GM12878 (cell line): ENCODE data around the gene SMCO4. TPM values are rescaled to one million over a fixed set of nuclear protein-coding genes. Genes with fewer than 3 reads are reported as not detected.

ENCODE experiments used
- ATAC-seq: fragments of 200-7000 bp; cut with Tn5 transposase; 3 replicates; pipeline ENCODE4 v1.9.1; 2020; ENCODE audit warnings: mild to moderate bottlenecking, moderate library complexity
- BruUV-seq: library from RNA; stranded (reverse); fragments of 400-500 nt; replicated peaks from 2 replicates; lab custom pipeline; 2021; lab: Mats Ljungman, UMichigan
- CTCF ChIA-PET: fragments of 300-600 bp; sonication (Branson Sonifier 250); formaldehyde crosslinking; extraction: SDS; loops from one replicate; lab custom pipeline; 2021; ENCODE audit warnings: inconsistent platforms; lab: Yijun Ruan, JAX
- POLR2A ChIA-PET: fragments of 350-600 bp; formaldehyde crosslinking; extraction: SDS; loops from one replicate; lab custom pipeline; 2021; ENCODE audit warnings: inconsistent platforms; lab: Charles Lee
- RAD21 ChIA-PET: fragments of 300-600 bp; sonication (Branson Sonifier 250); formaldehyde crosslinking; loops from one replicate; lab custom pipeline; 2023; ENCODE audit warnings: antibody characterized with exemption; ENCODE audit not compliant: unreplicated experiment; lab: Charles Lee
- SMC1A ChIA-PET: fragments of 300-600 bp; sonication (Branson Sonifier 250); formaldehyde crosslinking; loops from one replicate; lab custom pipeline; 2023; ENCODE audit not compliant: unreplicated experiment, uncharacterized antibody; lab: Charles Lee
- DNase-seq: peaks from one replicate; pipeline ENCODE4 v3.0.0-alpha.2; 2011; ENCODE audit warnings: low read depth, low spot score
- FAIRE-seq: peaks from 3 replicates; lab custom pipeline; 2011; peaks lifted over from hg19 to GRCh38; lab: Jason Lieb, UNC
- H2AFZ ChIP-seq: 2 replicates; pipeline ENCODE4 v1.6.0; 2011; ENCODE audit warnings: low read depth, low read length, control low read depth; ENCODE audit not compliant: control insufficient read depth
- H3K27ac ChIP-seq: 2 replicates; pipeline ENCODE4 v1.5.1; 2011; ENCODE audit warnings: control low read depth; ENCODE audit not compliant: control insufficient read depth, insufficient read depth
- H3K27me3 ChIP-seq, 2 experiments: replicated peaks in 1 of 2; 2 replicates each; pipeline versions ENCODE4 v1.6.0 to v1.6.1; 2011; ENCODE audit warnings: low read length in 1 of 2; ENCODE audit not compliant: control insufficient read depth in 2 of 2, insufficient read depth in 2 of 2
- H3K36me3 ChIP-seq, 2 experiments: 2 replicates each; pipeline ENCODE4 v1.5.1; 2011; ENCODE audit warnings: low read length in 1 of 2; ENCODE audit not compliant: control insufficient read depth in 2 of 2, insufficient read depth in 2 of 2
- H3K4me1 ChIP-seq: 2 replicates; pipeline ENCODE4 v1.6.1; 2011; ENCODE audit warnings: mild to moderate bottlenecking, low read length, moderate library complexity, mixed read lengths; ENCODE audit not compliant: control insufficient read depth, insufficient read depth
- H3K4me2 ChIP-seq: 2 replicates; pipeline ENCODE4 v1.6.0; 2011; ENCODE audit warnings: control low read depth; ENCODE audit not compliant: control insufficient read depth, insufficient read depth
- H3K4me3 ChIP-seq: fragments of 200-600 bp; sonication (generic); 2 replicates; pipeline ENCODE4 v1.5.1; 2016
- H3K79me2 ChIP-seq: 2 replicates; pipeline ENCODE4 v1.6.0; 2011; ENCODE audit warnings: low read length; ENCODE audit not compliant: control insufficient read depth, insufficient read depth
- H3K9ac ChIP-seq: 2 replicates; pipeline ENCODE4 v1.8.0; 2011; ENCODE audit warnings: low read length, control low read depth, mixed read lengths; ENCODE audit not compliant: control insufficient read depth, insufficient read depth
- H3K9me3 ChIP-seq: replicated peaks from 3 replicates; pipeline ENCODE4 v1.5.1; 2011; ENCODE audit warnings: mild to moderate bottlenecking, low read length; ENCODE audit not compliant: control insufficient read depth, insufficient read depth
- H4K20me1 ChIP-seq: 2 replicates; pipeline ENCODE4 v1.6.0; 2011; ENCODE audit not compliant: control insufficient read depth, insufficient read depth
- NRF1 ChIP-seq: conservative IDR thresholded peaks from 2 replicates; pipeline ENCODE4 v1.6.1; 2011; ENCODE audit warnings: mild to moderate bottlenecking, low read depth, low read length, improper control_type of control experiment
- POU2F2 ChIP-seq: IDR thresholded peaks from 3 replicates; pipeline ENCODE4 v1.6.1; 2011; ENCODE audit warnings: low read depth, mild to moderate bottlenecking, low read length, borderline replicate concordance
- PRDM15 ChIP-seq: fragments of 450-650 bp; formaldehyde crosslinking; IDR thresholded peaks from 2 replicates; pipeline ENCODE4 v1.4.0; 2020; ENCODE audit warnings: mild to moderate bottlenecking, moderate library complexity
- RFX5 ChIP-seq: IDR thresholded peaks from 2 replicates; pipeline ENCODE4 v1.6.1; 2011; ENCODE audit warnings: low read depth, low read length, improper control_type of control experiment
- WGBS: methylation state at CpG from one replicate; pipeline ENCODE4 v1.1.6; 2016; ENCODE audit warnings: low lambda C conversion rate; ENCODE audit not compliant: insufficient replicate concordance, insufficient coverage; ENCODE audit errors: missing lambda C conversion rate; 5-methylcytosine and 5-hydroxymethylcytosine counted together
- in situ Hi-C: fragments of 300-500 bp; cut with MboI; formaldehyde crosslinking; loops from 9 replicates; pipeline ENCODE4 v1.14.3; 2018; ENCODE audit warnings: mixed read lengths
- intact Hi-C: fragments of 100-400 bp; cut with micrococcal nuclease; formaldehyde crosslinking; loops from one replicate; pipeline ENCODE4 v1.14.2; 2022; ENCODE audit not compliant: unreplicated experiment
- polyA plus RNA-seq, 11 experiments: library from polyadenylated mRNA; depleted of rRNA in 4 of 11; unstranded in 6 of 11; stranded (reverse) in 5 of 11; fragments of >200 nt; fragmentation: Nextera tagmentation in 4 of 11; fragmentation: Illumina TruSeq in 1 of 11; extraction: Ambion mirVana in 4 of 11; extraction: Trizol in 1 of 11; gene quantifications; 1 replicate in 1 of 11; 2 replicates in 10 of 11; pipeline versions ENCODE4 v1.2.1 to v1.2.3, GENCODE V29; 2011 to 2016; ENCODE audit warnings: inconsistent platforms in 2 of 11, missing spikeins in 2 of 11, low read depth in 1 of 11
- total RNA-seq, 4 experiments: library from RNA; depleted of rRNA in 3 of 4; stranded (reverse); fragments of >200 nt in 3 of 4; fragmentation: Illumina TruSeq in 1 of 4; extraction: Trizol in 1 of 4; gene quantifications; 2 replicates each; pipeline versions ENCODE4 v1.2.1 to v1.2.3, GENCODE V29; 2013 to 2021

SMCO4 gene
- total and polyA plus RNA-seq, 10 of the 15 experiments (the other 5 are each of a cell fraction or from before 2014, with no cell fraction given), result 3.6 to 59.9 (median 27.9) TPM

- BruUV-seq, result no TSS peak
- RAD21 ChIA-PET, result no interaction called here
- H3K27ac ChIP-seq, result no peak overlapping the region
These were observed 46.2 kb upstream of the SMCO4 start for GRCh38 chr11:93589347-93589746.

More at GRCh38 chr11:93589347-93589746, 46.2 kb upstream of the SMCO4 start:
- no peak overlapping the region for H3K4me2 ChIP-seq
- ATAC-seq (no peak), DNase-seq (no peak), FAIRE-seq (peak; percentile 44)
- in situ Hi-C loops, result no loop called here
- no peaks in the 10 kb centered on the region for H3K79me2 ChIP-seq
- no peak overlapping the region for H2AFZ ChIP-seq
- ChIA-PET SMC1A (interaction anchor here (0.6 kb wide), 1 partner anchor 115 kb away, joined by 3 read pairs; no protein-coding TSS in a partner anchor), CTCF (no interaction called here), POLR2A (no interaction called here)
- 41% methylated on average over 1 of the region's 1 CpG for WGBS
- H3K27me3 ChIP-seq, result no peaks in the 10 kb centered on the region
- intact Hi-C loops, result no loop called here
- H3K4me3 ChIP-seq, result no peak overlapping the region
- H3K9ac ChIP-seq, result no peak overlapping the region
- no peak for TF ChIP-seq NRF1
- no peak for TF ChIP-seq POU2F2
- TF ChIP-seq PRDM15 (CRISPR knock-in tag), result no peak
- TF ChIP-seq RFX5, result no peak
- H3K9me3 ChIP-seq, result no peaks in the 10 kb centered on the region; the same call in 2 of the 3 replicates
- no peaks in the 10 kb centered on the region for H4K20me1 ChIP-seq
- H3K4me1 ChIP-seq, result peaks cover 9% of the 10 kb centered on the region
- no peaks in the 10 kb centered on the region for H3K36me3 ChIP-seq
